Mucosa of rectum (tissue), 2 donors: ENCODE results near the gene URI1.

Source experiments
- H3K27ac ChIP-seq, 2 donors: one replicate each; pipeline ENCODE4 v1.7.0; 2013; ENCODE audit warnings: inconsistent platforms in 2 of 2, low read depth in 2 of 2, low read length in 2 of 2
- H3K27me3 ChIP-seq, 2 donors: one replicate each; pipeline ENCODE4 v1.7.0; 2013; ENCODE audit warnings: low read length in 2 of 2; ENCODE audit not compliant: control insufficient read depth in 2 of 2, insufficient read depth in 2 of 2
- H3K36me3 ChIP-seq, 2 donors: one replicate each; pipeline ENCODE4 v1.7.0; 2013; ENCODE audit warnings: low read length in 2 of 2; ENCODE audit not compliant: control insufficient read depth in 2 of 2, insufficient read depth in 2 of 2
- H3K4me1 ChIP-seq, 2 donors: one replicate each; pipeline ENCODE4 v1.7.0; 2013; ENCODE audit warnings: low read length in 2 of 2, mild to moderate bottlenecking in 1 of 2; ENCODE audit not compliant: control insufficient read depth in 2 of 2, insufficient read depth in 2 of 2
- H3K4me3 ChIP-seq, 2 donors: one replicate each; pipeline ENCODE4 v1.7.0; 2013; ENCODE audit warnings: low read length in 2 of 2
- H3K9ac ChIP-seq, 2 donors: one replicate each; pipeline ENCODE4 v1.7.0; 2013; ENCODE audit warnings: low read length in 2 of 2, low read depth in 1 of 2, mild to moderate bottlenecking in 1 of 2
- H3K9me3 ChIP-seq, 2 donors: one replicate each; pipeline ENCODE4 v1.7.0; 2013; ENCODE audit warnings: low read length in 2 of 2; ENCODE audit not compliant: control insufficient read depth in 2 of 2
- donor health status: healthy.
- donor health status: Normal muscosa, but diverticular disease.

The URI1 gene

DNA sequence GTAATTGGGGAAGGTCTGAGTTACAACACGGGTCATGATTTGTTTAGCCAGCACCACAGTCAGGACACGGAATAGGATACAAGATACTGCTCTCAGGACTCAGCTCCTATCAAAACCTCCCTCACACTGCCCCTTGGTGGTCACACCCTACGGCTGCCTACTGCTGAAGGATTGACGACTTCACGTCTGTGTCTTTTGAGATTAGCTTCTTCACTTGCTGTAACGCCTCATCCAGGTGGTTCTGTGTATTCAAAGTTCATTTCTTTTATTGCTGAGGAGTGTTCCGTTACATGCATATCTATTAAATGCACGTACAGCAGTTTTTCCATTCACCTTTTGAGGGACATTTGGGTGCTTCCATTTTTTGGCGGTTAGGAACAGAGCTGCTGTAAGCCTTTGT, 46.3 kb downstream of the URI1 start:
- no peaks in the 10 kb centered on the region for H3K9me3 ChIP-seq
- H3K4me3 ChIP-seq, result no peak overlapping the region
- no peaks in the 10 kb centered on the region for H3K4me1 ChIP-seq
- H3K27ac ChIP-seq, result no peak overlapping the region
- H3K36me3 ChIP-seq, result peaks cover 4 to 7% of the 10 kb centered on the region in 2 donors
- H3K9ac ChIP-seq, result no peak overlapping the region
- no peaks in the 10 kb centered on the region for H3K27me3 ChIP-seq

DNA sequence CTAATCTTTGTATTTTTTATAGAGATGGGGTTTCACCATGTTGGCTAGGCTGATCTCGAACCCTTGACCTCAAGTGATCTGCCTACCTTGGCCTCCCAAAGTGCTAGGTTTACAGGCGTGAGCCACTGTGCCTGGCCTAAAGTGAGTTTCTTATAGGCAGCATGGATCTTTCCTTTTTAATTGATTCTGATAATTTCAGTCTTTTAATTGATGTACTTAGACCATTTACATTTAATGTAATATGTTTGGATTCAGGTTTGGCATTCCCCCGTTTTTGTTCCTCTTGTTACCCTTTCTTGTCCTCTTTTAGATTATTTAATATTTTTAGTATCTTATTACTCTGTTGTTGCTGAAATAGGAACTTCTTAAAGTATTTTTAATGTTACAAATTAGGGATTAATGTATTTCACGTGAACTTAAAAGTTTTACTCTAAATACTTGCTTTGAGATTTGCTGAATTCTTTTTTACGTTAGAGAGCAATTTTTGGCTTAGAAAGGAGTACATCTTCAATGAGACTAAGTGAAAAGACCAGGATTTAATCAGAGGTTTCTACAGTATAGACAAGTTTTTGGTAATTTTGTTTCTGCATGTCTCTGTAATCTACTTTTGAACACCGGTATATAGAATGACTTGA, 50.3 kb downstream of the URI1 start:
- Histone ChIP-seq H3K9ac (no peak overlapping the region), H3K4me1 (no peaks in the 10 kb centered on the region), H3K27ac (no peak overlapping the region), H3K9me3 (no peaks in the 10 kb centered on the region), H3K27me3 (no peaks in the 10 kb centered on the region), H3K4me3 (no peak overlapping the region), H3K36me3 (peaks cover 0 to 3% of the 10 kb centered on the region in 2 donors)

DNA sequence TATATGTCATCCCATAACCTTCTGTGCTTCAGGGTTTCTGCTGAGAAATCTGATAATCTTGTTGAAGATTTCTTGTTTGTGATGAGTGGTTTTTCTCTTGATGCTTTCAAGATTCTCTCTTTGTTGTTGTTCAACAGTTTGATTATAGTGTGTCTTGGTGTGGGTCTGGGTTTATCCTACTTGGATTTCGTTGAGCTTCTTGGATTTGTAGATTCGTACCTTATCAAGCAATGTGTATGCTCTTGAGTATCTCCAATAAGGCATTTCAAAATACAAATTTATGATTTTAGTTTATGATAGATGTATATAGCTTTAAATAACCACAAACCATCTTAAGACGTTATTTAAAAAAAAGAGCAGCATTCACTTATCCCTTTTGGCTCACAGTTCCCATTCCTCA, 57.5 kb downstream of the URI1 start:
- Histone ChIP-seq H3K4me1 (no peaks in the 10 kb centered on the region), H3K4me3 (no peak overlapping the region), H3K36me3 (no peaks in the 10 kb centered on the region), H3K27ac (no peak overlapping the region), H3K27me3 (no peaks in the 10 kb centered on the region), H3K9me3 (no peaks in the 10 kb centered on the region), H3K9ac (no peak overlapping the region)

DNA sequence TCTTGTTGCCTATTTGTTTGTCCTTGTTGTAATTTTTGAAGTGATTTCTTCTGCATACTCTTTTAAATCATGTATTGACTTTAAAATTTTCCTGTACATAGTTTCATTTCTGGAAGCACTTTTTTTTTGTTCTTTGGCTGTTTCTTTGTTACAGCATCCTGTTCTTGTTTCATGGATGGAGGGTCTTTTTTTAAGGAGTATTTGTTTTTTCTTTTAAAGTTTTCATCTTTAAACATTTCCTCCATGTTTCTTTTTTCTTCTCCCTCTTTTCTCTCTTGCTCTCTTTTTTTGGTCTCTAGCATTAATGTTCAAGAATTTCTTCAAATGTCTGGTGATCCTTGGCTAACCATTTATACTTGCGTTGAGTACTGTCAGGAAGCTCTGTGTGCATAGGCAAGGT, 58.8 kb downstream of the URI1 start:
- H3K4me3 ChIP-seq, result no peak overlapping the region
- no peak overlapping the region for H3K9ac ChIP-seq
- no peaks in the 10 kb centered on the region for H3K4me1 ChIP-seq
- peaks cover under 1 to 2% of the 10 kb centered on the region in 2 donors for H3K36me3 ChIP-seq
- no peaks in the 10 kb centered on the region for H3K9me3 ChIP-seq
- no peaks in the 10 kb centered on the region for H3K27me3 ChIP-seq
- H3K27ac ChIP-seq, result no peak overlapping the region

DNA sequence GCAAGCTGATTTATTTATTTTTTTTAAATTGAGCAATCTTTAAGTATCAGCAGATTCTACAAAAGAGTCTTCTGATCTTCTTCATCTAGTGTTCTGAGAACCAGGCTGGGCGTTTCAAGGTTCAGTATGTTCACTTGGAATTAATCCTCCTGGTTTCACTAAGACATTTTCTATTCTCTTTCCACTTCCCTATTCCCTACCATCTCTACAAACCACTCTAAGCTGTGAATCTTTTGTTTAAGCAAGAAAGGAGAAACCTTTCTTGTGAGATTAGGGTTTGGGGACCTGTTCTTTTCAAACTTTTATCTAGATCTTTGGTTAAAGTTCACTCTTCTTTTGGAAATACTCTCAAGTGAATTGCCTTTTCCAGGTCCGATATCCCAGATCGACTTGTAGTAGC, 59.3 kb downstream of the URI1 start:
- Histone ChIP-seq H3K27me3 (no peaks in the 10 kb centered on the region), H3K9me3 (no peaks in the 10 kb centered on the region), H3K9ac (no peak overlapping the region), H3K27ac (no peak overlapping the region), H3K4me3 (no peak overlapping the region), H3K4me1 (no peaks in the 10 kb centered on the region), H3K36me3 (peaks cover 5 to 6% of the 10 kb centered on the region in 2 donors)

DNA sequence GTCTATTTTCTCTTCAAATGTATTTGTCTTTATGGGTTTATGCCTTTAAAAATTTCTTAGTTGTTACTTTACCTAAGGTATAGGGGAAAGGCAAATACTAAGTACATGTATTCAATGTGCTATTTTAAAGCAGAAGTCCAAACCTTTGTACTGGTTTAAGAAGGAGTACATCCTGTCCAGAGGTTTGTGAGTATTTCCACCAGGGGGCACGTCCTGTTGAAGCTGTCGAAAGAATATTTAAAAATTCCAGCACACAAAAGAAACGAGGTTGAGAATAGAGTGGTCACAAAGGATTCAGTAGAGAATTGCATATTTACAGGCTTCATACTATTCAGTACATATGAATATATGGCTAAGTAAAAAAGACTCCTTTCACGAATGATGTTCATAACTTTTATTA, 59.8 kb downstream of the URI1 start:
- Histone ChIP-seq H3K27ac (no peak overlapping the region), H3K27me3 (no peaks in the 10 kb centered on the region), H3K9me3 (no peaks in the 10 kb centered on the region), H3K9ac (no peak overlapping the region), H3K4me3 (no peak overlapping the region), H3K4me1 (no peaks in the 10 kb centered on the region), H3K36me3 (peaks cover 7% of the 10 kb centered on the region in 2 donors)

DNA sequence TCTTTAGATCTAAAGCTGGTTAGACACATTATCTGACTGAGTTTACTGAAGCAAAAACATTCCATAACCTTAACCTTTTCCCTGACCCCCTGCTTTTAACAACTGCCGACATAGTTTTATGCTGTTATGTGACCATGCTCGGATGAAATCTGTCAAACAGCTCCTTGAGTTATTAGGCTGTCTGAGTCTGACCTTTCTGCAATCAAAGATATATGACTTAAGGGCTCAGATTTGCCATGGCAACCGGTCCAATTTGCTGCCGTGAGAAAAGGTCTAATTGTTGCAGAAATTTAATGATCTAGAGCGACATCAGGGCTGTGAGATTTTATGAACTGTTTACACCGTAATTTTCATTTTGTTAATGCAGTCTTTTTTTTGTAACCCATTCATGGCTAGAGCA, 61.8 kb downstream of the URI1 start:
- Histone ChIP-seq H3K27me3 (no peaks in the 10 kb centered on the region), H3K4me3 (no peak overlapping the region), H3K4me1 (no peaks in the 10 kb centered on the region), H3K9me3 (no peaks in the 10 kb centered on the region), H3K36me3 (peaks cover 8 to 13% of the 10 kb centered on the region in 2 donors), H3K27ac (no peak overlapping the region), H3K9ac (no peak overlapping the region)

DNA sequence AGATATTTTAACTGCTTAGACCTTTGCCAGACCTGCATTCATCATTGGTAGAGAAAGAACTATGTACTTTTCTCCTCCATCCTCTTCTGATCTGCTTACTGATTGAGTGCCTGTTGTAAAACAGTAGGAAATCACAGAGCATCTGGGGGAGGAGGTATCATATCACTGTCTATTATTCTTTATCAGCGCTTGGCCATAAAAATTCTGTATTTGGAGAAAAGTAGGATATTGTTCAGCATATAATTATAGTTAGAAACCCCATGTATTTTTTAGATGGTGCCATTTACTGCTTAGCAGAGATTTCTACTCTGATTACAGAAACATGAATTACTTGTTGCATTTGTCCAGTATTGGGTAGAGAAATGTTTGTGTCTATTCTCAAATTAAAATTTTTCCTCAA, 62.4 kb downstream of the URI1 start:
- Histone ChIP-seq H3K27me3 (no peaks in the 10 kb centered on the region), H3K9me3 (no peaks in the 10 kb centered on the region), H3K27ac (no peak overlapping the region), H3K36me3 (peaks cover 13 to 18% of the 10 kb centered on the region in 2 donors), H3K4me3 (no peak overlapping the region), H3K4me1 (no peaks in the 10 kb centered on the region), H3K9ac (no peak overlapping the region)

DNA sequence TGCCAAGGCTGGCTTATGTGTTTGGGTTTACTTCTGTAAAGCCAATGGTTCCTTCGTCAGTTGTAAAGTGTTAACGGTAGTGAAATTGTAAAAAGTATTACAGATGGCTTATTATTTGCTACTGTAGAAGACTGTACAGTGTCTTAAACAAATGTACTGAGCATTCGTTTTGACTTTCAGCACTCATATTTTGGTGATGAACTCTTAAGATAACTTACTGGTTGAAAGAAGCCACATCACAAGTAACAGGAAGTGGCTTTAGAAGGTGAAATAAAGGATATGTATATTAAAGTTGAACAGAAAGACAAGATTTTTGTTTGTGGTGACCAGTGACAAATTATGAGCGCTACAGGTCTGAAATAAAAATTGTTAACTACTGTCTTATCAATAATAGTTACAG, 64.2 kb downstream of the URI1 start:
- Histone ChIP-seq H3K9me3 (no peaks in the 10 kb centered on the region), H3K4me1 (no peaks in the 10 kb centered on the region), H3K9ac (no peak overlapping the region), H3K27ac (no peak overlapping the region), H3K27me3 (no peaks in the 10 kb centered on the region), H3K4me3 (no peak overlapping the region), H3K36me3 (peaks cover 22 to 27% of the 10 kb centered on the region in 2 donors)

DNA sequence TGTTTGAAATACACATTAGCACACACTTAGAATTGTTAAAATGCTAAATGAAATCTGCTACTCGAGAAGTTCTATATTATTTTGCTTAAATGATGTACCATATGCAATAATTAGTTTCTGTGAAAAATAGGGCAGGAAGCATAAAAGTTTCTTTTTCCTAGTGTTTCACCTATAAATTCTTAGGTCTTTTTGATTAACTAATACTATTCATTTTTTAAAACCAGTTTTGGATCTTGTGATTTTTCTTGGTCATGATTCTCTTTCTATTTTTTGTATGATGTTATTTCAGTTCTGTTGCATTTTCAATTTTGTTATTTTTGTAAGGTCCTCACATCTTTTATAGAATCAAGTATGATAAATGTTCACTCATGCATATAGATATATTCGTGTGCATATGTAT, 66.1 kb downstream of the URI1 start:
- peaks cover 28 to 35% of the 10 kb centered on the region in 2 donors for H3K36me3 ChIP-seq
- no peaks in the 10 kb centered on the region for H3K9me3 ChIP-seq
- H3K9ac ChIP-seq, result no peak overlapping the region
- H3K27ac ChIP-seq, result no peak overlapping the region
- no peak overlapping the region for H3K4me3 ChIP-seq
- no peaks in the 10 kb centered on the region for H3K4me1 ChIP-seq
- no peaks in the 10 kb centered on the region for H3K27me3 ChIP-seq

DNA sequence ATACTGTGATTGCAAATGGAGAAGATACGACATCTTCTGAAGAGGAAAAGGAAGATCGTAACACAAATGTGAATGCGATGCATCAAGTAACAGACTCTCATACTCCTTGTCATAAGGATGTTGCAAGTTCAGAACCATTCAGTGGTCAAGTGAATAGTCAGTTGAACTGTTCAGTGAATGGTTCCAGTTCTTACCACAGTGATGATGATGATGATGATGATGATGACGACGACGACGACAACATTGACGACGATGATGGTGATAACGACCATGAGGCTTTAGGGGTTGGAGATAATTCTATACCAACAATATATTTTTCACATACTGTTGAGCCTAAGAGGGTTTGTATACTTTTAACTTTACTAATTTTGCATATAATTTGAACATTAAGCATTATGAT, 67.0 kb downstream of the URI1 start:
- Histone ChIP-seq H3K36me3 (peaks cover 28 to 35% of the 10 kb centered on the region in 2 donors), H3K27me3 (no peaks in the 10 kb centered on the region), H3K4me3 (no peak overlapping the region), H3K27ac (no peak overlapping the region), H3K9me3 (no peaks in the 10 kb centered on the region), H3K9ac (no peak overlapping the region), H3K4me1 (no peaks in the 10 kb centered on the region)
